ENCODE measurements around the gene NXN.
"Not testable (repeated sequence)": the region's sequence is repeated elsewhere in the genome, so short reads cannot be mapped to it uniquely, and the experiment has no call there.

NXN gene

GRCh38 chr17:951325-952132, 28.0 kb downstream of the NXN start:
- no peak for DNase-seq

GRCh38 chr17:949623-950303, 29.8 kb downstream of the NXN start:
- no peak for DNase-seq

- DNase-seq, result no peak
Measured at GRCh38 chr17:948284-948852, 31.2 kb downstream of the NXN start.

- DNase-seq, result no peak
Measured at GRCh38 chr17:946510-947236, 32.9 kb downstream of the NXN start.

- no peak for DNase-seq
Measured at GRCh38 chr17:945672-946071, 33.9 kb downstream of the NXN start.

- no peak for DNase-seq
Measured at GRCh38 chr17:944266-944826, 35.2 kb downstream of the NXN start.

- no peak for DNase-seq
Measured at GRCh38 chr17:935485-935884, 44.1 kb downstream of the NXN start.

- DNase-seq, result peak; percentile 49
Measured at GRCh38 chr17:933312-934073, 46.1 kb downstream of the NXN start.

GRCh38 chr17:930258-930657, 49.3 kb downstream of the NXN start:
- no peak for DNase-seq

GRCh38 chr17:929586-929985, 50.0 kb downstream of the NXN start:
- no peak for DNase-seq

- peak; percentile 76 for DNase-seq
Measured at GRCh38 chr17:927611-928461, 51.7 kb downstream of the NXN start.

- DNase-seq, result no peak
Measured at GRCh38 chr17:925817-926216, 53.8 kb downstream of the NXN start.

GRCh38 chr17:924711-925475, 54.7 kb downstream of the NXN start:
- DNase-seq, result peak; percentile 57

- not testable (repeated sequence) for DNase-seq
Measured at GRCh38 chr17:924306-924705, 55.3 kb downstream of the NXN start.

- no peak for DNase-seq
Measured at GRCh38 chr17:923633-924032, 55.9 kb downstream of the NXN start.

- DNase-seq, result no peak
Measured at GRCh38 chr17:921161-921560, 58.4 kb downstream of the NXN start.

GRCh38 chr17:920190-920589, 59.4 kb downstream of the NXN start:
- no peak for DNase-seq

GRCh38 chr17:917941-918740, 61.4 kb downstream of the NXN start:
- DNase-seq, result no peak

GRCh38 chr17:917391-917811, 62.2 kb downstream of the NXN start:
- no peak for DNase-seq

- no peak for DNase-seq
Measured at GRCh38 chr17:916315-916714, 63.3 kb downstream of the NXN start.

Data from DMS79 (cell line).